ENCODE data around the gene MAP1LC3B. TPM values are rescaled to one million over a fixed set of nuclear protein-coding genes. Genes with fewer than 3 reads are reported as not detected.

Gene MAP1LC3B
- total RNA-seq, 1 experiment from 2014 or later = 72.3 TPM

DNA sequence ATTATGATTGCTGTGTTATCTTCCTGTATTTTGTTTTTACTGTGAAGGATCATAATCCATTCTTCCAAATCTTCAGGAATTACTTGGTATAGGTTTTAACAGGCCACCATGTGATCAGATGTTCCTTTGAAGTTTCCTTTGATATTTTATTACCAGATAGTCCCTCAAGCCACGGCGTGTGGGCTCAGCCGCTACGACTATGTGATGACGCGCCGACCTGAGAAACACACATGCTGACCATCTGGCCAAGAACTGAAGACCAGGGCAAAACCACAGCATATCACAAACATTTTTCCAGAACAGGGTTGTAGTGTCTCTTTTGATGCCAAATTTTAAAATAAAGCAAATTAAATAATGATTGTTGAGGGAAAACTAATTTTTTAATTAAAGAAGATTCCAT lies 53.4 kb downstream of the MAP1LC3B start:
- H3K36me3 Mint-ChIP-seq (ENCODE audit: insufficient read depth, unreplicated experiment) = peaks cover 51% of the 10 kb centered on the region
- no peaks in the 10 kb centered on the region for H3K4me1 ChIP-seq
- intact Hi-C loops (cut with micrococcal nuclease; ENCODE audit: unreplicated experiment) = no loop called here
- BruUV-seq (replicated peaks) = no TSS peak
- H3K36me3 ChIP-seq (ENCODE audit: control insufficient read depth, insufficient read depth, low read length) = no peaks in the 10 kb centered on the region
- ChIA-PET POLR2A (no interaction called here), CTCF (interaction anchor here (0.7 to 1.0 kb wide), 2 partner anchors 16 to 191 kb away, joined by 7 to 8 read pairs; no protein-coding TSS in a partner anchor)
- H3K4me3 ChIP-seq (ENCODE audit: low read depth, low read length) = no peak overlapping the region
- H3K27me3 Mint-ChIP-seq (ENCODE audit: insufficient read depth, unreplicated experiment) = no peaks in the 10 kb centered on the region
- no peaks in the 10 kb centered on the region for H3K4me1 Mint-ChIP-seq (ENCODE audit: low read depth, unreplicated experiment)
- H3K9me3 Mint-ChIP-seq (ENCODE audit: unreplicated experiment) = no peaks in the 10 kb centered on the region
- no peak overlapping the region for H3K27ac Mint-ChIP-seq (ENCODE audit: unreplicated experiment)
- DNase-seq = no peak
- TF ChIP-seq, protein P1, sequence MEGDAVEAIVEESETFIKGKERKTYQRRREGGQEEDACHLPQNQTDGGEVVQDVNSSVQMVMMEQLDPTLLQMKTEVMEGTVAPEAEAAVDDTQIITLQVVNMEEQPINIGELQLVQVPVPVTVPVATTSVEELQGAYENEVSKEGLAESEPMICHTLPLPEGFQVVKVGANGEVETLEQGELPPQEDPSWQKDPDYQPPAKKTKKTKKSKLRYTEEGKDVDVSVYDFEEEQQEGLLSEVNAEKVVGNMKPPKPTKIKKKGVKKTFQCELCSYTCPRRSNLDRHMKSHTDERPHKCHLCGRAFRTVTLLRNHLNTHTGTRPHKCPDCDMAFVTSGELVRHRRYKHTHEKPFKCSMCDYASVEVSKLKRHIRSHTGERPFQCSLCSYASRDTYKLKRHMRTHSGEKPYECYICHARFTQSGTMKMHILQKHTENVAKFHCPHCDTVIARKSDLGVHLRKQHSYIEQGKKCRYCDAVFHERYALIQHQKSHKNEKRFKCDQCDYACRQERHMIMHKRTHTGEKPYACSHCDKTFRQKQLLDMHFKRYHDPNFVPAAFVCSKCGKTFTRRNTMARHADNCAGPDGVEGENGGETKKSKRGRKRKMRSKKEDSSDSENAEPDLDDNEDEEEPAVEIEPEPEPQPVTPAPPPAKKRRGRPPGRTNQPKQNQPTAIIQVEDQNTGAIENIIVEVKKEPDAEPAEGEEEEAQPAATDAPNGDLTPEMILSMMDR (IDR thresholded peaks at IDR 0.05; ENCODE audit: insufficient read depth in 1 of 2, low read depth in 1 of 2, low read length in 1 of 2, severe bottlenecking in 1 of 2, unreplicated experiment in 1 of 2) = no peak
- H3K9me3 ChIP-seq = no peaks in the 10 kb centered on the region
- no peak overlapping the region for H3K4me3 Mint-ChIP-seq (ENCODE audit: unreplicated experiment)
- no peaks in the 10 kb centered on the region for H3K27me3 ChIP-seq (replicated peaks; ENCODE audit: control insufficient read depth, insufficient read depth, low read length)

DNA sequence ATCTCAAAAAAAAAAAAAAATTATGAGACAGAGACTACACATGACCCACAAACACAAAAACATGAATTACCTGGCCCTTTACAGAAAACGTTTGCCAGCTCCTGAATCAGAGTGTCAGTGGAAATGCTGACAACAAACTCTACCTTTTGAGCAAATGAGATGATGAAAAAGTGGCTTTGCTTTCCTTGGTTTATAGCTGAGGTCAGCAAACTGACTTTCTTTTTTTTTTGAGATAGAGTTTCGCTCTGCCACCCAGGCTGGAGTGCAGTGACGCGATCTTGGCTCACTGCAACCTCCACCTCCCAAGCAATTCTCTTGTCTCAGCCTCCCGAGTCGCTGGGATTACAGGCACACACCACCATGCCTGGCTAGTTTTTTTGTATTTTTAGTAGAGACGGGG lies 54.3 kb downstream of the MAP1LC3B start:
- no peak overlapping the region for H3K4me3 ChIP-seq (ENCODE audit: low read depth, low read length)
- Mint-ChIP-seq H3K4me1 (ENCODE audit: low read depth, unreplicated experiment) (no peaks in the 10 kb centered on the region), H3K36me3 (ENCODE audit: insufficient read depth, unreplicated experiment) (peaks cover 51% of the 10 kb centered on the region), H3K4me3 (ENCODE audit: unreplicated experiment) (no peak overlapping the region), H3K27me3 (ENCODE audit: insufficient read depth, unreplicated experiment) (no peaks in the 10 kb centered on the region), H3K9me3 (ENCODE audit: unreplicated experiment) (no peaks in the 10 kb centered on the region), H3K27ac (ENCODE audit: unreplicated experiment) (no peak overlapping the region)
- TF ChIP-seq, protein P1 (IDR thresholded peaks at IDR 0.05; ENCODE audit: insufficient read depth in 1 of 2, low read depth in 1 of 2, low read length in 1 of 2, severe bottlenecking in 1 of 2, unreplicated experiment in 1 of 2) = no peak
- intact Hi-C loops (cut with micrococcal nuclease; ENCODE audit: unreplicated experiment) = no loop called here
- no peaks in the 10 kb centered on the region for H3K36me3 ChIP-seq (ENCODE audit: control insufficient read depth, insufficient read depth, low read length)
- no peaks in the 10 kb centered on the region for H3K4me1 ChIP-seq
- POLR2A ChIA-PET = no interaction called here
- no peaks in the 10 kb centered on the region for H3K27me3 ChIP-seq (replicated peaks; ENCODE audit: control insufficient read depth, insufficient read depth, low read length)
- BruUV-seq (replicated peaks) = no TSS peak
- CTCF ChIA-PET = interaction anchor here (1.0 kb wide), 1 partner anchor 190 kb away, joined by 8 read pairs; no protein-coding TSS in a partner anchor
- no peaks in the 10 kb centered on the region for H3K9me3 ChIP-seq
- DNase-seq = no peak

DNA sequence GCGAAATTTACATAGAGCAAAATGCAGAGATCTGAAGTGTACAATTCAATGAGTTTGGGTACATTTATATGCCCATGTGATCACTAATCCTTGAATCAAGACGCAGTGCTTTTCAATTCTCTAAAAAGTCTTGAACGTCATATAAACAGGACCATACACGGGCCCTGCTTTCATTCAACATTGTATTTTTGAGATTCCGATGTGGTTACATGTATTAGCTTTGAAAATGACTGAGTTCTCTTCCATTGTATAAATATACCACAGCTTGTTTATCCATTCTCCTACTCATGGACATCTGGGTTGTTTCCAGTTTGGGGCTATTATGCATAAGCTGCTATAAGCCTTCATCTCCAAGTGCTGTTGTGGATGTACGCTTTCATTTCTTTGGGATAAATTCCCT lies 55.2 kb downstream of the MAP1LC3B start:
- POLR2A ChIA-PET = no interaction called here

More for the DNA sequence above, 55.2 kb downstream of the MAP1LC3B start:
- H3K36me3 Mint-ChIP-seq (ENCODE audit: insufficient read depth, unreplicated experiment) = peaks cover 51% of the 10 kb centered on the region
- H3K27ac Mint-ChIP-seq (ENCODE audit: unreplicated experiment) = no peak overlapping the region
- no TSS peak for BruUV-seq (replicated peaks)
- Histone ChIP-seq H3K4me1 (no peaks in the 10 kb centered on the region), H3K9me3 (no peaks in the 10 kb centered on the region), H3K27me3 (replicated peaks; ENCODE audit: control insufficient read depth, insufficient read depth, low read length) (no peaks in the 10 kb centered on the region), H3K4me3 (ENCODE audit: low read depth, low read length) (no peak overlapping the region), H3K36me3 (ENCODE audit: control insufficient read depth, insufficient read depth, low read length) (no peaks in the 10 kb centered on the region)
- intact Hi-C loops (cut with micrococcal nuclease; ENCODE audit: unreplicated experiment) = no loop called here
- H3K27me3 Mint-ChIP-seq (ENCODE audit: insufficient read depth, unreplicated experiment) = no peaks in the 10 kb centered on the region
- DNase-seq = no peak
- H3K4me3 Mint-ChIP-seq (ENCODE audit: unreplicated experiment) = no peak overlapping the region
- TF ChIP-seq, protein P1 (IDR thresholded peaks at IDR 0.05; ENCODE audit: insufficient read depth in 1 of 2, low read depth in 1 of 2, low read length in 1 of 2, severe bottlenecking in 1 of 2, unreplicated experiment in 1 of 2) = no peak
- H3K4me1 Mint-ChIP-seq (ENCODE audit: low read depth, unreplicated experiment) = no peaks in the 10 kb centered on the region
- CTCF ChIA-PET = no interaction called here
- H3K9me3 Mint-ChIP-seq (ENCODE audit: unreplicated experiment) = no peaks in the 10 kb centered on the region
